Measurements from ENCODE around the gene PPM1D.

PPM1D gene

DNA sequence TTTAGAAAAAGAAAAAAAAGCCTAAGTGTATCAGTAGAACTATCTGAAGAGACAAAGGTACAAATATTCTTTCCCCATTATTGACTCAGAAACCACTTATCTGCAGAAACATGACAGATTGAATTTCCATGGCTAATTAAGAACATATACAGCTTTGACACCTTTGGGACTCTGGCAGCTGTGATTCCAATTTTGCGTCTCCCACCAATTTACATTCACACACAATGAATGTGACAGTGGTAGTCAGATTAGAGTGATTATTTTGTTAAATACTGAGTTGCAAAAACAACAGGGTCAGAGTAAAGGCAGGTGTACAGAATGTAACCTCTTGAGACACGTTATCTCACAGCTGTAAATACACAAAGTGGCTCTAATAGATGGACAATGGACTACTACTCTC, 5.3 kb upstream of the PPM1D start:
- Histone ChIP-seq H3K4me3 (ENCODE audit: low read length) (no peak overlapping the region), H3K4me1 (ENCODE audit: control insufficient read depth, low read length) (peaks cover 14% of the 10 kb centered on the region), H3K9me3 (ENCODE audit: control insufficient read depth, insufficient read depth, low read length) (no peaks in the 10 kb centered on the region), H3K4me2 (ENCODE audit: low read length) (no peak overlapping the region), H3K27ac (ENCODE audit: low read depth, low read length) (no peak overlapping the region), H4K20me1 (ENCODE audit: control insufficient read depth, insufficient read depth, low read depth, low read length) (no peaks in the 10 kb centered on the region), H3K9me2 (replicated peaks; ENCODE audit: control insufficient read depth, low read length) (no peaks in the 10 kb centered on the region), H3K79me2 (ENCODE audit: control insufficient read depth, low read length) (no peaks in the 10 kb centered on the region; the same call in 1 of the 2 replicates), H3K27me3 (ENCODE audit: control insufficient read depth, low read length) (peaks cover 9% of the 10 kb centered on the region; the same call in 1 of the 2 replicates), H3F3A (ENCODE audit: control insufficient read depth, insufficient read depth) (peaks cover 4% of the 10 kb centered on the region), H3K36me3 (ENCODE audit: control insufficient read depth, low read length) (no peaks in the 10 kb centered on the region)
- TF ChIP-seq EZH2phosphoT487 (IDR thresholded peaks at IDR 0.05; ENCODE audit: borderline replicate concordance, low read length) (no peak), CTCF (IDR thresholded peaks at IDR 0.05; ENCODE audit: low read depth, low read length, poor library complexity, severe bottlenecking) (no peak)

- peaks cover 9% of the 10 kb centered on the region for H4K20me1 ChIP-seq (ENCODE audit: control insufficient read depth, insufficient read depth, low read depth, low read length)
- H3K27ac ChIP-seq (ENCODE audit: low read depth, low read length), result no peak overlapping the region
- no peak overlapping the region for H3K4me2 ChIP-seq (ENCODE audit: low read length)
Observed at GRCh38 chr17:60597297-60597696, 2.7 kb upstream of the PPM1D start.

GRCh38 chr17:60598001-60598736, 1.8 kb upstream of the PPM1D start:
- Histone ChIP-seq H3K9me2 (replicated peaks; ENCODE audit: control insufficient read depth, low read length) (no peaks in the 10 kb centered on the region), H3F3A (ENCODE audit: control insufficient read depth, insufficient read depth) (peaks cover 7% of the 10 kb centered on the region), H3K4me2 (ENCODE audit: low read length) (peak overlapping the region; percentile 88), H3K4me3 (ENCODE audit: low read length) (peak overlapping the region; percentile 85; the same call in 1 of the 2 replicates), H3K9me3 (ENCODE audit: control insufficient read depth, insufficient read depth, low read length) (no peaks in the 10 kb centered on the region), H4K20me1 (ENCODE audit: control insufficient read depth, insufficient read depth, low read depth, low read length) (peaks cover 17% of the 10 kb centered on the region), H3K4me1 (ENCODE audit: control insufficient read depth, low read length) (peaks cover 25% of the 10 kb centered on the region), H3K79me2 (ENCODE audit: control insufficient read depth, low read length) (peaks cover 31% of the 10 kb centered on the region), H3K27ac (ENCODE audit: low read depth, low read length) (no peak overlapping the region), H3K36me3 (ENCODE audit: control insufficient read depth, low read length) (peaks cover 4% of the 10 kb centered on the region; the same call in 1 of the 2 replicates), H3K27me3 (ENCODE audit: control insufficient read depth, low read length) (no peaks in the 10 kb centered on the region)
- TF ChIP-seq EZH2phosphoT487 (IDR thresholded peaks at IDR 0.05; ENCODE audit: borderline replicate concordance, low read length) (no peak), CTCF (IDR thresholded peaks at IDR 0.05; ENCODE audit: low read depth, low read length, poor library complexity, severe bottlenecking) (no peak)

More at GRCh38 chr17:60597297-60597696, 2.7 kb upstream of the PPM1D start:
- H3K4me1 ChIP-seq (ENCODE audit: control insufficient read depth, low read length), result peaks cover 17% of the 10 kb centered on the region
- no peaks in the 10 kb centered on the region for H3K9me2 ChIP-seq (replicated peaks; ENCODE audit: control insufficient read depth, low read length)
- no peaks in the 10 kb centered on the region for H3K9me3 ChIP-seq (ENCODE audit: control insufficient read depth, insufficient read depth, low read length)
- peaks cover 7% of the 10 kb centered on the region for H3F3A ChIP-seq (ENCODE audit: control insufficient read depth, insufficient read depth)
- H3K79me2 ChIP-seq (ENCODE audit: control insufficient read depth, low read length), result peaks cover 23% of the 10 kb centered on the region
- H3K27me3 ChIP-seq (ENCODE audit: control insufficient read depth, low read length), result no peaks in the 10 kb centered on the region
- TF ChIP-seq EZH2phosphoT487 (IDR thresholded peaks at IDR 0.05; ENCODE audit: borderline replicate concordance, low read length) (no peak), CTCF (IDR thresholded peaks at IDR 0.05; ENCODE audit: low read depth, low read length, poor library complexity, severe bottlenecking) (no peak)
- no peak overlapping the region for H3K4me3 ChIP-seq (ENCODE audit: low read length)
- H3K36me3 ChIP-seq (ENCODE audit: control insufficient read depth, low read length), result peaks cover 4% of the 10 kb centered on the region; the same call in 1 of the 2 replicates

Measured in DOHH2 (cell line).